ENCODE data around the gene CCDC85C.

The CCDC85C gene

GRCh38 chr14:99579903-99580571, 24.0 kb downstream of the CCDC85C start:
- Mint-ChIP-seq H3K9me3 (no peaks in the 10 kb centered on the region), H3K36me3 (no peaks in the 10 kb centered on the region), H3K4me1 (no peaks in the 10 kb centered on the region), H3K27me3 (no peaks in the 10 kb centered on the region), H3K27ac (no peak overlapping the region), H3K4me3 (no peak overlapping the region)
- DNase-seq = no peak
- CTCF ChIA-PET = no interaction called here

- Mint-ChIP-seq H3K4me1 (no peaks in the 10 kb centered on the region), H3K9me3 (no peaks in the 10 kb centered on the region), H3K27ac (no peak overlapping the region), H3K4me3 (no peak overlapping the region), H3K36me3 (no peaks in the 10 kb centered on the region), H3K27me3 (no peaks in the 10 kb centered on the region)
- CTCF ChIA-PET = no interaction called here
- no peak for DNase-seq
These were observed 24.7 kb downstream of the CCDC85C start for GRCh38 chr14:99579120-99579836.

DNA sequence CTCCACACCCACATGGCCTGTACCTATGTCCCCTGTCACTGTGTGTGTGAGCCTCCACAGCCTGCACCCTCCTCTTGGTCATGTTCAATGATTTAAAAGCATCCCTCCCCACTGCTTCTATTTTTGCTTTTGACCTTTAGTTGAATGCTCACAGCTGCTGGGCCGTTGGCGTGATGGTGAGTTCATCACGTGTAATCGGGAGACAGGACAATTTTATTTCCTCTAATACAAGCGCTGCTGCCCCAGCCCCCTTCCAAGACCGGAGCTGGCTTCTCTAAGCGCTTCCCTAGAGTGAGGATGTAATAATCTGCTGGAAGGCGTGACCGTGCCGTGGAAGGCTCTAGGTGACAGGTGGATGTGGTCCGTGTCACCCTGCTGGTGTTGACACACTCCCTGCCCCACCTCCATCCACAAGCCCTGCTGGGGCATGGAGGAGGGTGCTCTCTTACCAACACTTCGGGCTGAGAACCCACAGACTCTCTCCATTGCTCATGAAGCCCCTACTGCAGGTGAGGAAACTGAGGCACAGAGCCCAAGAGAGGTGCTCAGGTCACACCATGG, 25.4 kb downstream of the CCDC85C start:
- no peaks in the 10 kb centered on the region for H3K36me3 Mint-ChIP-seq
- no peak overlapping the region for H3K4me3 Mint-ChIP-seq
- H3K4me1 Mint-ChIP-seq = no peaks in the 10 kb centered on the region
- H3K27me3 Mint-ChIP-seq = no peaks in the 10 kb centered on the region
- DNase-seq = no peak
- CTCF ChIA-PET = no interaction called here
- no peak overlapping the region for H3K27ac Mint-ChIP-seq
- no peaks in the 10 kb centered on the region for H3K9me3 Mint-ChIP-seq

DNA sequence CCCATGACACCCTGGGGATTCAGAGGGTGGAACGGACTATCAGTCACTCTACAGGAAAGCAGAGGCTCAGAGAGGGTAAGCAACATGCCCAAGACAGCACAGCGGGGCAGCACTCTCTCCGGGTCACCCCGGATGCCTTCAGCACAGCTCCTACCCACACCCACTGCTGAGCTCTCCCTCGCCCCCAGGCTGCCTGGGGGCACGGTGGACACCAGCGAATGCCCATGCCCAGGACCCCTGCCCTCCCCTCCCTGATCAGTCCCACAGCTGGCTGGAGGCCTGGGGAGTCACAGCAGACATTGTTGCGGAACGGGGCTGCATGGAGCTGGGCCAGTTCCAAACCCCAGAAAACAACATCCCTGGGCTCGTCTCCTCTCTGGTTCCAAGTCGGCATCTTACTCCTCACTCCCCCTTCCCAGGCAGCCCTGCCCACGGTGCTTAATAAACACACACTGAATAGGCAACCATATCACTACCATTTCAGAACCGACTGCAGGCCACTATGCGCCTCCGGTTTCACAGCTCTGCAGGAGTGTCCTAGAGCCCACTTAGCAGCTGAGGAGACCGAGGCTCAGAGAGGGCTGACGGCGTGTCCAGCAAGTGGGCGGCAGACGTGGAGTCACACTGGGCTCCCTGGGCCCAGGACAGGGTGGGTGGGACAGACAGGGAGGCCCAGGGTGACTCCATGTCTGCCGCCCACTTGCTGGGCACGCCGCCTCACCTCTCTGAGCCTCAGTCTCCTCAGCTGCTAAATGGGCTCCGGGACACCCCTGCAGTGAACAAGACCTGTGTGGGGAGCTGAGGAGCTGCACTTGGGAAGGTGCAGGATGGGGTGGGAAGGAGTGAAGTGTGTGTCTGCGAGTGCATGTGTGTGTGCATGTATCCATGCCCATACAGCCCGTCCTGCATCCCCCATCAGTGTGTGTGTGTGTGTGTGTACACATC, 27.0 kb downstream of the CCDC85C start:
- CTCF ChIA-PET = no interaction called here
- Mint-ChIP-seq H3K27ac (no peak overlapping the region), H3K4me1 (no peaks in the 10 kb centered on the region), H3K4me3 (no peak overlapping the region), H3K36me3 (no peaks in the 10 kb centered on the region), H3K9me3 (no peaks in the 10 kb centered on the region), H3K27me3 (no peaks in the 10 kb centered on the region)
- DNase-seq = no peak

DNA sequence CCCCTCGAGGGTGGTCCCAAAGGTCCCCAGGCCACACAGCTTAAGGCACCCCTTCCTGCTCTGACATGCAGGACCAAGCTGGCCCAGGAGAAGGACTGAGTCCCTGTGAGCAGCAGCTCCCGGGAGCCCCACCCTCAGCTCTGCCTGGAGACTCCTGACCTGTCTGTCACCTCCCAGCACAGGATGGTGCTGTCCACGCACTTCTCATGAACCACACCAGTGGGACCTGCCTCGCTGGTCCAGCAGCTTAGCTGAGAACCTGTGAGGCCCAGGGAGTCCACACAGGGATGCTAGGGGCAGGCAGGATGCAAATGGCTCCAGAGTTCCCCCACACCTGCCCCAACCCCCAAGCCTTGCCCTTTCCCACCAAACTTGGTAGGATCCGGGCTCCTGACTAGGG, 27.7 kb downstream of the CCDC85C start:
- H3K4me3 Mint-ChIP-seq = no peak overlapping the region
- H3K27ac Mint-ChIP-seq = no peak overlapping the region
- no peaks in the 10 kb centered on the region for H3K9me3 Mint-ChIP-seq
- H3K36me3 Mint-ChIP-seq = no peaks in the 10 kb centered on the region
- DNase-seq = no peak
- no peaks in the 10 kb centered on the region for H3K4me1 Mint-ChIP-seq
- no peaks in the 10 kb centered on the region for H3K27me3 Mint-ChIP-seq
- CTCF ChIA-PET = interaction anchor here (0.6 kb wide), 1 partner anchor 170 kb away, joined by 3 read pairs; no protein-coding TSS in a partner anchor

GRCh38 chr14:99575043-99576023, 28.7 kb downstream of the CCDC85C start:
- Mint-ChIP-seq H3K27me3 (no peaks in the 10 kb centered on the region), H3K9me3 (no peaks in the 10 kb centered on the region), H3K4me3 (no peak overlapping the region), H3K36me3 (no peaks in the 10 kb centered on the region), H3K4me1 (no peaks in the 10 kb centered on the region), H3K27ac (no peak overlapping the region)
- no peak for DNase-seq
- CTCF ChIA-PET = interaction anchor here (0.6 kb wide), 1 partner anchor 171 kb away, joined by 3 read pairs; no protein-coding TSS in a partner anchor

GRCh38 chr14:99574099-99574880, 29.7 kb downstream of the CCDC85C start:
- no peaks in the 10 kb centered on the region for H3K27me3 Mint-ChIP-seq
- CTCF ChIA-PET = interaction anchor here (0.7 kb wide), 1 partner anchor 54 kb away, joined by 3 read pairs; no protein-coding TSS in a partner anchor
- DNase-seq = no peak
- H3K4me3 Mint-ChIP-seq = no peak overlapping the region
- no peaks in the 10 kb centered on the region for H3K36me3 Mint-ChIP-seq
- H3K27ac Mint-ChIP-seq = no peak overlapping the region
- H3K4me1 Mint-ChIP-seq = no peaks in the 10 kb centered on the region
- no peaks in the 10 kb centered on the region for H3K9me3 Mint-ChIP-seq

GRCh38 chr14:99573436-99574098, 30.4 kb downstream of the CCDC85C start:
- H3K4me1 Mint-ChIP-seq = no peaks in the 10 kb centered on the region
- H3K36me3 Mint-ChIP-seq = no peaks in the 10 kb centered on the region
- no peak overlapping the region for H3K4me3 Mint-ChIP-seq
- CTCF ChIA-PET = interaction anchor here (0.7 kb wide), 1 partner anchor 55 kb away, joined by 3 read pairs; no protein-coding TSS in a partner anchor
- H3K27me3 Mint-ChIP-seq = no peaks in the 10 kb centered on the region
- H3K27ac Mint-ChIP-seq = no peak overlapping the region
- H3K9me3 Mint-ChIP-seq = no peaks in the 10 kb centered on the region
- no peak for DNase-seq

DNA sequence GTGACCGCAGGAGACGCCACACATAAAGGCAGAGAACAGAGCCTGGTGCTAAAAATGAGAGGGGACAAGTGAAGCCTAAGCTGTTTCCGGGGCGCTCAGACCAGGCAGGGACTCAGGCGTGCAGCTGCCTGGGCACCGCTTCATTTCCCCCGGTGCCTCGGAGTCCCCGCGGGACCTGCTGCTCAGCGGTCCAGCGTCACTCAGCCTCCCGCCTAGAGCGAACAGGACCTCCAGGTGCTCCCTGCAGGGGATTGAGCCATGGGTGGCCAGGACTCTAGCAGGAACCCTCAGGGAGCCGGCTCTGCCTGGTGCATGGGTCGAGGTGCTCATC, 31.0 kb downstream of the CCDC85C start:
- CTCF ChIA-PET = no interaction called here
- no peak overlapping the region for H3K4me3 Mint-ChIP-seq

GRCh38 chr14:99572173-99572999, 31.6 kb downstream of the CCDC85C start:
- no peaks in the 10 kb centered on the region for H3K9me3 Mint-ChIP-seq
- no peaks in the 10 kb centered on the region for H3K4me1 Mint-ChIP-seq
- H3K27me3 Mint-ChIP-seq = no peaks in the 10 kb centered on the region
- H3K27ac Mint-ChIP-seq = no peak overlapping the region
- no peaks in the 10 kb centered on the region for H3K36me3 Mint-ChIP-seq
- no peak overlapping the region for H3K4me3 Mint-ChIP-seq
- CTCF ChIA-PET = no interaction called here
- no peak for DNase-seq

More for the DNA sequence above, 31.0 kb downstream of the CCDC85C start:
- no peaks in the 10 kb centered on the region for H3K36me3 Mint-ChIP-seq
- H3K27ac Mint-ChIP-seq = no peak overlapping the region
- H3K4me1 Mint-ChIP-seq = no peaks in the 10 kb centered on the region
- no peaks in the 10 kb centered on the region for H3K27me3 Mint-ChIP-seq
- no peaks in the 10 kb centered on the region for H3K9me3 Mint-ChIP-seq
- no peak for DNase-seq

- no peak overlapping the region for H3K27ac Mint-ChIP-seq
- no peaks in the 10 kb centered on the region for H3K9me3 Mint-ChIP-seq
- H3K36me3 Mint-ChIP-seq = no peaks in the 10 kb centered on the region
- no peak overlapping the region for H3K4me3 Mint-ChIP-seq
- no peak for DNase-seq
- H3K4me1 Mint-ChIP-seq = no peaks in the 10 kb centered on the region
- CTCF ChIA-PET = no interaction called here
- H3K27me3 Mint-ChIP-seq = no peaks in the 10 kb centered on the region
These were observed 32.6 kb downstream of the CCDC85C start for GRCh38 chr14:99571303-99571986.

Data from activated naive CD4-positive, alpha-beta T cell treated with anti-CD3 and anti-CD28 coated beads, Interleukin-2, amount 10 ng/mL, durations not matched to agents 7 days and 5 days (primary cell).